Hematopoietic multipotent progenitor cell treated with erythropoietin and hydrocortisone succinate and interleukin-3 and kit ligand, for 8 days (in vitro differentiated cells): ENCODE data around the gene CCDC102A.
"Not testable (repeated sequence)": the region's sequence is repeated elsewhere in the genome, so short reads cannot be mapped to it uniquely, and the experiment has no call there.

ENCODE experiments used
- DNase-seq: peaks from one replicate; pipeline ENCODE4 v3.0.0-alpha.2; 2015

Gene CCDC102A

GRCh38 chr16:57564571-57565270, 28.4 kb upstream of the CCDC102A start:
- DNase-seq = no peak

GRCh38 chr16:57563761-57564160, 27.4 kb upstream of the CCDC102A start:
- DNase-seq = no peak

DNA sequence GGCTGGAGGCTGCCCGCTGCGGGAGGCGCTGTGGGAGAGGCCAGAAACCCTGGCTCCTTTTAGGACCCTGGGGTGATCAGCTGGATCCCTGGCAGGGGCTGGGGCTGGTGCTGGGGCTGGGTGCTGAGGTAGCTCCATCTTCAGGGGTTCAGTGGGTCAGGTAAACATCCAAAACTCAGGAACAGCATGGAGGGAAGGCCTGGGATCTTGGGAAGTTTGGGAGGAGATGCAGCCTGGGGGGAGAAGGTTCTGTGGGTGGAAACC, 27.0 kb upstream of the CCDC102A start:
- no peak for DNase-seq

DNA sequence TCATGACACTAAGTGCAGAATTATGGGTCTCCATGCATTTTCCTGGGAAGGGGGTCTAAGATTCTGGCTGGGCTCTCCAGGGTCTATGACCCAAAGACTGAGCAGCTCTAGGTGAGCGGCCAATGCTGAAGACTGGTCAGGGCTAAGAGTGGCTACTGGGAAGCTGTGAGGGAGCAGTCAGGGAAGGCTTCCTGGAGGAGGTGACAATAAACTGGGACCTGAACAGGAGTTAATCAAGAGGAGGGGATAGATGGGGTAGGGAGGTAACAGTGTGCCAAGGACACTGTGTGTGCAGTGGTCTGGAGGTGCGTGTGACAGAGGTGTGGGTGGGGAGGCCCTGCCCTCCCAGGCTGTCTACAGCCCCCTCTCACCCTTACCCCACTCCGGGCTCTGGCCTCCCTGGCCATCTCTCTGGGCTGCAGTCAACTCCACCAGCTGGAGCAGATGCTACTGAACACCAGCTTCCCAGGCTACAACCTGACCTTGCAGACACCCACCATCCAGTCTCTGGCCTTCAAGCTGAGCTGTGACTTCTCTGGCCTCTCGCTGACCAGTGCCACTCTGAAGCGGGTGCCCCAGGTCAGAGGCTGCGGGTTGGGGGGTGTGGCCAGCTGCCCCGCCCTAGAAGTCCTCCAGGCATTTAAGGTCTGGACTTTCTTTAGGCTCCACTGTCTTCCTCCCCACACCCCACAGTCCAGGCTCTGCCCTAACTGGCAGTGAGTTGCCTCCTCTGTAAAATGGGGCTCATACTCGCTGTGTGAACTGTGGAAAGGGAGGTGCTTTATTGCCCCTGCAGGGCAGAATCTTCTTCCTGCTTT, 26.5 kb upstream of the CCDC102A start:
- no peak for DNase-seq

DNA sequence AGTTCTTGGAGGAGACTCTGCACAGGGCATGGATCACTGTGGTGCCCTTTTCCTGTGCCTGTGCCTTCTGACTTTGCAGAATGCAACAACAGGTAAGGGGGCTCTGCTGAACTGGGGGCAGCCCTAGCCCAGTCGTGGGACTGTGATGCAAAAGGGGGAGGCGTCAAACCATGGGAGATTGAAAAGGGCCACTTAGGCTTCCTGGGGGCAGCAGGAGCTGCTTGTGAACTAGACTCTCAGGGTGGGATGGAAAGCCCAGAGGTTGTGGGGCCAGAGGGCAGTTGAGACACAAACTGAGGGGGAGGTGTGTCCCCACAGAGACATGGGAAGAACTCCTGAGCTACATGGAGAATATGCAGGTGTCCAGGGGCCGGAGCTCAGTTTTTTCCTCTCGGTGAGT, 25.7 kb upstream of the CCDC102A start:
- DNase-seq = no peak

GRCh38 chr16:57559072-57559790, 22.9 kb upstream of the CCDC102A start:
- DNase-seq = no peak

DNA sequence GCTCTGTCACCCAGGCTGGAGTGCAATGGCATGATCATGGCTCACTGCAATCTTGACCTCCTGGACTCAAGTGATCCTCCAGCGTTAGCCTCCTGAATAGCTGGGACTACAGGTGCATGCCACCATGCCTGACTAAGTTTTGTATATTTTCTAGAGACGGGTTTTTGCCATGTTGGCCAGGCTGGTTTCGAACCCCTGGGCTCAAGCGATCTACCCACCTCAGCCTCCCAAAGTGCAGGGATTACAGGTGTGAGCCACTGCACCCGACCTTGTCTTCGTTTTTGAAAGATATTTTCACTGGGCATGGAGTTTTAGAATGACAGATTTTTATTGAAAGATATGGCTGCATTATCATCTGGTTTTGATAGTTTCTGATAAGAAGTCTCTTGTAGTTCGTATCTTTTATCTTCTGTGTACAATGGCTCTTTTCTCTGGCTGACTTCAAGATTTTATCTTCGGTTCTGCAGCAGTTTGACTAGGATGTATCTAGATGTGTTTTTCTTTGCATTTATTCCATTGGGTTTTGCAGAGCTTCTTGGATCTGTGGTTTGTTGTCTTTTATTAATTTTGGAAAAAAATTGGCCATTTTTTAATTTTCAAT, 20.7 kb upstream of the CCDC102A start:
- DNase-seq = no peak

GRCh38 chr16:57555831-57556230, 19.5 kb upstream of the CCDC102A start:
- DNase-seq = no peak

DNA sequence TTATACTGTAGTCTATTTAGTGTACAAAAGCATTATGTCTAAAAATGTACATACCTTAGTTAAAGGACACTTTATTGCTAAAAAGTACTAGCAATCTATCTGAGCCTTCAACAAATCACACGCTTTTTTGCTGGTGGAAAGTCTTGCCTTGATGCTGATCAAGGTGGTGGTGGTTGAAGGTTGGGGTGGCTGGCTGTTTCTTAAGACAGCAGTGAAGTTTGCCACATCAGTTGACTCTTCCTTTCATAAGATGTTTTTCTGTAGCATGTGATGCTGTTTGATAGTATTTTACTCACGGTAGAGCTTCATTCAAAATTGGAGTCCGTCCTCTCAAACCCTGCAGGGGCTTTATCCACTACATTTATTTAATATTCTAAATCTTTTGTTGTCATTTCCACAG, 14.7 kb upstream of the CCDC102A start:
- DNase-seq = no peak

DNA sequence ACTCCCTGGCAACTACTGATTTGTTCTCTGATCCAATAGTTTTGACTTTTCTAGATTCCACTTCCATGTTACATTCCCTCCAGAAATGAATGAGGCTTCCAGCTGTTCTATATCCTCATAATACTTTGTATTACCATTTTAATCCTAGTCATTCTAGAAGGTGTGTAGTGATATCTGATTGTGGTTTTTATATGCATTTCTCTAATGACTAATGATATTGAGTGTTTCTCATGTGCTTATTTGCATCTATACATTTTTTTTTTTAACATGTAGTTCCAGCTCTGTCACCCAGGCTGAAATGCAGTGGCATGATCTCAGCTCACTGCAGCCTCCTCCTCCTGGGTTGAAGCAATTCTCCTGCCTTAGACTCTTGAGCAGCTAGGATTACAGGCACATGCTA, 13.4 kb upstream of the CCDC102A start:
- DNase-seq = no peak

DNA sequence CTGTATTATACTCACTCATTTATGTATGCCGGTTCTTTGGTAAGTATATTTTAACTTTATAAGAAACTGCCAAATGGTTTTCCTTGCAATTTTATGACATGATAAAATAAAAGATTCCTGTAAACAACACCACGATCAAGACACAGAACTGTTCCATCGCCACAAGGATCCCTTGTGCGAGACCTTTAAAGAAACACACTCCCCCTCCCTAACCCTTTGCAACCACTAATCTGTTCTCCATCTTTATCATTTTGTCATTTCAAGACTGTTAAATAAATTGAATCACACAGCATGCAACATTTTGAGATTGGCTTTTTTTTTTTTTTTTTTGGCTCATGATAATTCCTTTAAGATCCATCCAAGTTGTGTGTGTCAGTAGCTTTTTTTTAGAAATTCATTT, 12.0 kb upstream of the CCDC102A start:
- DNase-seq = no peak

DNA sequence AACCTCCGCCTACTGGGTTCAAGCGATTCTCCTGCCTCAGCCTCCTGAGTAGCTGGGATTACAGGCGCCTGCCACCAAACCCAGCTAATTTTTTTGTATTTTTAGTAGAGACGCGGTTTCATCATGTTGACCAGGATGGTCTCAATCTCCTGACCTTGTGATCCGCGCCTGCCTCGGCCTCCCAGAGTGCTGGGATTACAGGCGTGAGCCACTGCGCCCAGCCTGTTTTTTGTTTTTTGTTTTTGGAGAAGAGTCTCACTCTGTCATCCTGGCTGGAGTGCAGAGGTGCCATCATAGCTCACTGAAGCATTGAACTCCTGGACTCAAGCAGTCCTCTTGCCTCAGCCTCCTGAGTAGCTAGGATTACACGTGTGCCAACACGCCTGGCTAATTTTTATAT, 11.2 kb upstream of the CCDC102A start:
- DNase-seq = not testable (repeated sequence)

- DNase-seq = peak; percentile 55
Observed at GRCh38 chr16:57544124-57544653, 7.8 kb upstream of the CCDC102A start.

- no peak for DNase-seq
Observed at GRCh38 chr16:57541754-57542435, 5.5 kb upstream of the CCDC102A start.

- DNase-seq = no peak
Observed at GRCh38 chr16:57540906-57541753, 4.8 kb upstream of the CCDC102A start.

DNA sequence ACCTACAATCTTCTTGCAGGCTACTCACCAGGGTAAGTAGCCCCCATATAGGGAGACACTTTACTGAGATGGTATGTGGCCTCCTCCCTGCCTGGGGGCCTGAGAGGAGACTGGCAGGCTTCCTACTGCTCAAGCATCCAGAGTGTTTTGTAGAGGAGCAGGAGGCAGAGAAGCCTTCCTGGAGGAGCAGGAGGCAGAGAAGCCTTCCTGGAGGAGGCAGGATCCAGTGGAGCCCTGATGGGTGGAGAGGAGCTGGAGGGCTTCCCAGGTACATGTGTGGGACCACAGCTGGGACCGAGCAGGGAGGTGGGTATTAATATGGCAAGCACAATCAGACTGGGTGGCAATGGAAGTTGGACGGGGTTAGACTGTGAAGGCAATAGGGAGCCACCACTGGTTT, 4.0 kb upstream of the CCDC102A start:
- DNase-seq = no peak

- DNase-seq = no peak
Observed at GRCh38 chr16:57539072-57539796, 2.9 kb upstream of the CCDC102A start.

DNA sequence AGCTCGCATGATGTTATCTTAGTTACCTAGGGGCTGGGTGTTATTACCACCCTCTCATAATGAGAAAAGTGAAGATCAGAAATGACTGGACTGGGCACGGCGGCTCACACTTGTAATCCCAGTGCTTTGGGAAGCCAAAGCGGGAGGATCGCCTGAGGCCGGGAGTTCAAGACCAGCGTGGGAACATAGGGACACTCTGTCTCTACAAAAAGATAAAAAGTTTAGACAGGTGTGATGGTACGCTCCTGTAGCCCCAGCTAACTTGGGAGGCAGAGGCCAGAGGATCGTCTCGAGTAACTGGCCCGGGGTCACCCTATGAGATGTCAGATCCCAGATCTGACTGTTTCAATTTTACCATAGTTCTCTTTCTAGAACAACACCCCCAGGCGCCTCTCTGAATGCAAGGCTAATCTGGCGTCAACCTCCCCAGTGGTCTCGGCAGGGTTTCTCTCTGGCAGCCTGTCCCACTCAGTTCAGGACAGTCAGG, 1.9 kb upstream of the CCDC102A start:
- no peak for DNase-seq

- DNase-seq = no peak
Observed at GRCh38 chr16:57537581-57538234, 1.3 kb upstream of the CCDC102A start.

- no peak for DNase-seq
Observed at GRCh38 chr16:57537194-57537505, 779 bp upstream of the CCDC102A start.
